HCT116 (cell line): ENCODE results near the gene SNAI1. TPM values are rescaled to one million over a fixed set of nuclear protein-coding genes. Genes with fewer than 3 reads are reported as not detected.

ENCODE experiments used
- ATAC-seq: fragments of 200-7000 bp; cut with Tn5 transposase; 2 replicates; pipeline ENCODE4 v1.9.1; 2020; ENCODE audit warnings: mild to moderate bottlenecking, moderate library complexity
- BruUV-seq: library from RNA; stranded (reverse); fragments of 400-500 nt; replicated peaks from 2 replicates; lab custom pipeline; 2021; lab: Mats Ljungman, UMichigan
- CTCF ChIA-PET: fragments of 300-600 bp; sonication (Branson Sonifier 250); formaldehyde crosslinking; loops from one replicate; lab custom pipeline; 2021; ENCODE audit warnings: antibody characterized with exemption; lab: Charles Lee
- POLR2A ChIA-PET: fragments of 300-600, 350-600 bp; sonication (Branson Sonifier 250); formaldehyde crosslinking; loops from one replicate; lab custom pipeline; 2021; ENCODE audit warnings: antibody characterized with exemption; lab: Charles Lee
- RAD21 ChIA-PET, 2 experiments: fragments of 300-600 bp; sonication (Branson Sonifier 250); formaldehyde crosslinking; loops; one replicate each; lab custom pipeline; 2023; ENCODE audit warnings: low total read pairs in 2 of 2; ENCODE audit not compliant: uncharacterized antibody in 2 of 2, unreplicated experiment in 2 of 2, low non-redundant PET in 1 of 2; lab: Charles Lee
- DNase-seq: peaks from one replicate; pipeline ENCODE4 v3.0.0-alpha.2; 2010; ENCODE audit warnings: low read depth, low spot score
- H2AFZ ChIP-seq: fragments of 200-600 bp; shearing (Covaris generic), sonication (generic); 2 replicates; pipeline ENCODE4 v1.6.1; 2017; ENCODE audit warnings: low read depth, mixed run types, mixed read lengths, antibody characterized with exemption, low read length; ENCODE audit not compliant: poor library complexity, severe bottlenecking
- H3K27ac ChIP-seq: 2 replicates; pipeline ENCODE4 v1.5.1; 2012; ENCODE audit warnings: low read depth, low read length
- H3K27me3 ChIP-seq: fragments of 200-600 bp; sonication (generic); 2 replicates; pipeline ENCODE4 v1.6.1; 2016; ENCODE audit warnings: mixed run types, low read length, mixed read lengths; ENCODE audit not compliant: insufficient read depth
- H3K36me3 ChIP-seq, 2 experiments: fragments of 200-500 bp in 1 of 2; fragments of 200-600 bp in 1 of 2; sonication (Bioruptor generic) in 1 of 2; sonication (generic) in 1 of 2; 2 replicates each; pipeline versions ENCODE4 v1.5.1 to v1.6.1; 2014 to 2016; ENCODE audit warnings: low read length in 2 of 2, inconsistent platforms in 1 of 2, mixed read lengths in 1 of 2, mixed run types in 1 of 2; ENCODE audit not compliant: insufficient read depth in 2 of 2, control insufficient read depth in 1 of 2
- H3K4me1 ChIP-seq, 2 experiments: fragments of 200-600 bp in 1 of 2; sonication (generic) in 1 of 2; 2 replicates each; pipeline versions ENCODE4 v1.5.1 to v1.6.1; 2012 to 2017; ENCODE audit warnings: low read length in 2 of 2, inconsistent platforms in 1 of 2, mild to moderate bottlenecking in 1 of 2, mixed read lengths in 1 of 2, mixed run types in 1 of 2, moderate library complexity in 1 of 2; ENCODE audit not compliant: insufficient read depth in 2 of 2, control insufficient read depth in 1 of 2
- H3K4me2 ChIP-seq: fragments of 200-600 bp; sonication (generic); 2 replicates; pipeline ENCODE4 v1.6.1; 2017; ENCODE audit warnings: mixed run types, low read length, mixed read lengths
- H3K4me3 ChIP-seq, 2 experiments: fragments of 200-600 bp in 1 of 2; sonication (generic) in 1 of 2; replicated peaks in 1 of 2; 2 replicates each; pipeline ENCODE4 v1.5.1; 2011 to 2016; ENCODE audit warnings: low read length in 2 of 2, control low read depth in 1 of 2, low read depth in 1 of 2, mild to moderate bottlenecking in 1 of 2, mixed read lengths in 1 of 2, mixed run types in 1 of 2
- H3K79me2 ChIP-seq: fragments of 200-600 bp; sonication (generic); 2 replicates; pipeline ENCODE4 v1.6.1; 2017; ENCODE audit warnings: mild to moderate bottlenecking, mixed run types, low read length, moderate library complexity, mixed read lengths; ENCODE audit not compliant: insufficient read depth
- H3K9ac ChIP-seq: fragments of 200-600 bp; sonication (generic); 2 replicates; pipeline ENCODE4 v1.6.1; 2016; ENCODE audit warnings: low read length, mixed read lengths
- H3K9me2 ChIP-seq: fragments of 200-600 bp; sonication (generic), shearing (Covaris generic); 2 replicates; pipeline ENCODE4 v1.6.1; 2017; ENCODE audit warnings: mixed run types, mild to moderate bottlenecking, moderate library complexity; ENCODE audit not compliant: insufficient read depth
- H3K9me3 ChIP-seq, 2 experiments: fragments of 200-500 bp in 1 of 2; fragments of 200-600 bp in 1 of 2; sonication (Bioruptor generic) in 1 of 2; sonication (generic) in 1 of 2; 2 replicates each; pipeline ENCODE4 v1.6.1; 2014 to 2017; ENCODE audit warnings: low read length in 2 of 2, mixed read lengths in 2 of 2, inconsistent platforms in 1 of 2, low read depth in 1 of 2, mild to moderate bottlenecking in 1 of 2, mixed run types in 1 of 2, moderate library complexity in 1 of 2; ENCODE audit not compliant: control insufficient read depth in 1 of 2, insufficient read depth in 1 of 2
- H4K20me1 ChIP-seq: fragments of 200-600 bp; sonication (generic), shearing (Covaris generic); 2 replicates; pipeline ENCODE4 v1.6.1; 2017; ENCODE audit warnings: mixed run types, mild to moderate bottlenecking, moderate library complexity; ENCODE audit not compliant: insufficient read depth
- CBX3 ChIP-seq: IDR thresholded peaks from 2 replicates; pipeline ENCODE4 v1.6.1; 2012; ENCODE audit warnings: low read depth
- CTCF ChIP-seq, 3 experiments: fragments of 200-600 bp in 1 of 3; sonication (generic) in 1 of 3; IDR thresholded peaks in 2 of 3; conservative IDR thresholded peaks in 1 of 3; 2 replicates each; pipeline ENCODE4 v1.5.1; 2012 to 2017; ENCODE audit warnings: low read depth in 2 of 3, low read length in 2 of 3, antibody characterized with exemption in 1 of 3, borderline replicate concordance in 1 of 3, control low read depth in 1 of 3, mild to moderate bottlenecking in 1 of 3, mixed read lengths in 1 of 3, mixed run types in 1 of 3, moderate library complexity in 1 of 3; ENCODE audit not compliant: insufficient read depth in 1 of 3
- EZH2phosphoT487 ChIP-seq: fragments of 200-600 bp; IDR thresholded peaks from 2 replicates; pipeline ENCODE4 v1.6.1; 2018; ENCODE audit warnings: antibody characterized with exemption, borderline replicate concordance
- JUND ChIP-seq: IDR thresholded peaks from 2 replicates; pipeline ENCODE4 v1.6.1; 2012
- MAX ChIP-seq: IDR thresholded peaks from 2 replicates; pipeline ENCODE4 v1.6.1; 2012
- POLR2A ChIP-seq: IDR thresholded peaks from 2 replicates; pipeline ENCODE4 v1.7.0; 2011; ENCODE audit warnings: borderline replicate concordance; ENCODE audit not compliant: insufficient read depth, insufficient read length; ENCODE audit errors: extremely low read depth
- SRF ChIP-seq: IDR thresholded peaks from 2 replicates; pipeline ENCODE4 v1.6.1; 2012; ENCODE audit warnings: low read depth
- YY1 ChIP-seq: IDR thresholded peaks from 2 replicates; pipeline ENCODE4 v1.6.1; 2011; ENCODE audit warnings: low read length, low read depth, moderate library complexity, mild to moderate bottlenecking; ENCODE audit not compliant: insufficient replicate concordance; ENCODE audit errors: extremely low read depth
- intact Hi-C: fragments of 100-400 bp; cut with micrococcal nuclease; formaldehyde crosslinking; loops from 2 replicates; pipeline ENCODE4 v1.10.0; 2022
- total RNA-seq: library from RNA; stranded (reverse); gene quantifications from one replicate; pipeline ENCODE4 v1.2.1, GENCODE V29; 2021; ENCODE audit not compliant: unreplicated experiment
- TF ChIP-seq, protein P1 (sequence below): IDR thresholded peaks from 2 replicates; pipeline ENCODE4 v1.6.1; 2011; ENCODE audit warnings: mild to moderate bottlenecking, low read length, moderate library complexity; ENCODE audit not compliant: insufficient replicate concordance; ENCODE audit errors: extremely low read depth

The SNAI1 gene
- total RNA-seq, 1 experiment from 2014 or later: 13.4 TPM

- TF ChIP-seq, protein P1, sequence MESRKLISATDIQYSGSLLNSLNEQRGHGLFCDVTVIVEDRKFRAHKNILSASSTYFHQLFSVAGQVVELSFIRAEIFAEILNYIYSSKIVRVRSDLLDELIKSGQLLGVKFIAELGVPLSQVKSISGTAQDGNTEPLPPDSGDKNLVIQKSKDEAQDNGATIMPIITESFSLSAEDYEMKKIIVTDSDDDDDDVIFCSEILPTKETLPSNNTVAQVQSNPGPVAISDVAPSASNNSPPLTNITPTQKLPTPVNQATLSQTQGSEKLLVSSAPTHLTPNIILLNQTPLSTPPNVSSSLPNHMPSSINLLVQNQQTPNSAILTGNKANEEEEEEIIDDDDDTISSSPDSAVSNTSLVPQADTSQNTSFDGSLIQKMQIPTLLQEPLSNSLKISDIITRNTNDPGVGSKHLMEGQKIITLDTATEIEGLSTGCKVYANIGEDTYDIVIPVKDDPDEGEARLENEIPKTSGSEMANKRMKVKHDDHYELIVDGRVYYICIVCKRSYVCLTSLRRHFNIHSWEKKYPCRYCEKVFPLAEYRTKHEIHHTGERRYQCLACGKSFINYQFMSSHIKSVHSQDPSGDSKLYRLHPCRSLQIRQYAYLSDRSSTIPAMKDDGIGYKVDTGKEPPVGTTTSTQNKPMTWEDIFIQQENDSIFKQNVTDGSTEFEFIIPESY: no peak
- TF ChIP-seq POLR2A: peak; percentile 58
- no peak for TF ChIP-seq SRF
- peak; percentile 58; the same call in 1 of the 2 replicates for TF ChIP-seq JUND
- TF ChIP-seq, all 23 proteins: peak for 11
Observed at GRCh38 chr20:49936153-49937026, 46.4 kb upstream of the SNAI1 start, which contains the start of gene RNF114 (continued).

GRCh38 chr20:49937027-49937929, 45.5 kb upstream of the SNAI1 start:
- peak overlapping the region; percentile 65 for H3K27ac ChIP-seq
- peaks cover 8 to 13% of the 10 kb centered on the region in 2 experiments; a peak in 3 of 4 replicates for H3K36me3 ChIP-seq
- H3K27me3 ChIP-seq: no peaks in the 10 kb centered on the region
- H3K9me2 ChIP-seq: no peaks in the 10 kb centered on the region
- peaks cover 18 to 27% of the 10 kb centered on the region in 2 experiments for H3K4me1 ChIP-seq
- no peak overlapping the region for H2AFZ ChIP-seq
- H3K9me3 ChIP-seq: no peaks in the 10 kb centered on the region
- BruUV-seq: TSS peak; percentile 53
- no peak for TF ChIP-seq CTCF (IDR thresholded peaks at IDR 0.05 in 2 of 3, conservative IDR thresholded peaks at IDR 0.05 in 1 of 3; ENCODE audit: borderline replicate concordance in 1 of 3, insufficient read depth in 1 of 3, low read depth in 2 of 3, low read length in 2 of 3)
- no peak for TF ChIP-seq YY1
- no peak for TF ChIP-seq CBX3
- no peak for TF ChIP-seq EZH2phosphoT487
- no peak for TF ChIP-seq MAX
- ATAC-seq: no peak
- DNase-seq: no peak
- H3K4me3 ChIP-seq: peak overlapping the region; percentile 96 to 99
- peak overlapping the region; percentile 97 for H3K9ac ChIP-seq
- CTCF ChIA-PET: interaction anchor here (1.7 to 3.0 kb wide), 3 partner anchors 20 to 42 kb away, joined by 4 to 10 read pairs (median 6); no protein-coding TSS in a partner anchor
- POLR2A ChIA-PET: no interaction called here
- RAD21 ChIA-PET: no interaction called here
- H3K4me2 ChIP-seq: peak overlapping the region; percentile 75
- peaks cover 59% of the 10 kb centered on the region for H3K79me2 ChIP-seq
- intact Hi-C loops: no loop called here
- H4K20me1 ChIP-seq: no peaks in the 10 kb centered on the region
